HepG2 (cell line): ENCODE data around the gene SLC17A6. TPM values are rescaled to one million over a fixed set of nuclear protein-coding genes. Genes with fewer than 3 reads are reported as not detected.

Experiments
- ATAC-seq: fragments of 200-7000 bp; cut with Tn5 transposase; 3 replicates; pipeline ENCODE4 v1.9.1; 2020; ENCODE audit warnings: mild to moderate bottlenecking, moderate library complexity
- BruUV-seq: library from RNA; stranded (reverse); fragments of 400-500 nt; replicated peaks from 2 replicates; lab custom pipeline; 2021; lab: Mats Ljungman, UMichigan
- CTCF ChIA-PET: fragments of 300-600 bp; formaldehyde crosslinking; extraction: SDS; loops from one replicate; lab custom pipeline; 2021; ENCODE audit warnings: low total read pairs, inconsistent platforms, low intra/inter-chr PET ratio; lab: Yijun Ruan, JAX
- POLR2A ChIA-PET: fragments of 350-600 bp; sonication (Branson Sonifier 250); formaldehyde crosslinking; loops from one replicate; lab custom pipeline; 2020; ENCODE audit warnings: antibody characterized with exemption, inconsistent platforms; lab: Yijun Ruan, JAX
- DNase-seq: peaks from one replicate; pipeline ENCODE4 v3.0.0-alpha.2; 2015; ENCODE audit warnings: low spot score
- FAIRE-seq: peaks from 3 replicates; lab custom pipeline; 2011; peaks lifted over from hg19 to GRCh38; lab: Jason Lieb, UNC
- H2AFZ ChIP-seq: one replicate; pipeline ENCODE4 v1.6.1; 2011; ENCODE audit warnings: low read length, inconsistent platforms
- H3K27ac ChIP-seq: fragments of 300-600 bp; 3 replicates; pipeline ENCODE4 v1.8.0; 2011; ENCODE audit warnings: mixed run types, mild to moderate bottlenecking, mixed read lengths, low read length, inconsistent platforms; ENCODE audit not compliant: insufficient read depth; ENCODE audit errors: extremely low read length
- H3K27me3 ChIP-seq, 2 experiments: fragments of 200-600 bp in 1 of 2; 2 replicates in 1 of 2; 3 replicates in 1 of 2; pipeline versions ENCODE4 v1.6.0 to v1.8.0; 2011; ENCODE audit warnings: low read length in 2 of 2, mild to moderate bottlenecking in 2 of 2, moderate library complexity in 2 of 2, inconsistent platforms in 1 of 2; ENCODE audit not compliant: insufficient read depth in 2 of 2, control insufficient read depth in 1 of 2
- H3K36me3 ChIP-seq, 2 experiments: fragments of 200-600 bp in 1 of 2; replicated peaks in 1 of 2; 2 replicates in 1 of 2; 3 replicates in 1 of 2; pipeline versions ENCODE4 v1.5.1 to v1.8.0; 2011; ENCODE audit warnings: low read length in 2 of 2, inconsistent platforms in 1 of 2; ENCODE audit not compliant: insufficient read depth in 2 of 2, control insufficient read depth in 1 of 2
- H3K4me1 ChIP-seq: 2 replicates; pipeline ENCODE4 v1.5.1; 2012; ENCODE audit warnings: low read length, inconsistent platforms; ENCODE audit not compliant: insufficient read depth
- H3K4me2 ChIP-seq: 2 replicates; pipeline ENCODE4 v1.6.0; 2011; ENCODE audit warnings: low read depth, low read length, inconsistent platforms
- H3K4me3 ChIP-seq, 3 experiments: fragments of 200-600 bp in 1 of 3; sonication (generic), shearing (Covaris generic) in 1 of 3; replicated peaks in 1 of 3; 2 replicates each; pipeline ENCODE4 v1.5.1; 2011 to 2016; ENCODE audit warnings: low read length in 3 of 3, inconsistent platforms in 2 of 3, low read depth in 2 of 3, mild to moderate bottlenecking in 2 of 3, control low read depth in 1 of 3, mixed read lengths in 1 of 3; ENCODE audit not compliant: insufficient read depth in 1 of 3
- H3K79me2 ChIP-seq: one replicate; pipeline ENCODE4 v1.6.1; 2011; ENCODE audit warnings: low read length, inconsistent platforms; ENCODE audit not compliant: insufficient read depth
- H3K9ac ChIP-seq: 2 replicates; pipeline ENCODE4 v1.6.0; 2011; ENCODE audit warnings: mild to moderate bottlenecking, low read depth, low read length, inconsistent platforms; ENCODE audit not compliant: insufficient read depth
- H3K9me3 ChIP-seq: 2 replicates; pipeline ENCODE4 v1.5.1; 2012; ENCODE audit warnings: mild to moderate bottlenecking, low read length
- H4K20me1 ChIP-seq: 2 replicates; pipeline ENCODE4 v1.6.0; 2011; ENCODE audit warnings: inconsistent platforms, mild to moderate bottlenecking, low read length, moderate library complexity; ENCODE audit not compliant: insufficient read depth
- CHCHD3 ChIP-seq: sonication (generic); formaldehyde crosslinking; IDR thresholded peaks from 2 replicates; pipeline ENCODE4 v1.8.0; 2022; ENCODE audit warnings: mild to moderate bottlenecking, missing genetic modification reagents, moderate library complexity
- DNMT3B ChIP-seq: conservative IDR thresholded peaks from 2 replicates; pipeline ENCODE4 v1.6.1; 2016; ENCODE audit warnings: missing biosample characterization, control low read depth
- JARID2 ChIP-seq: sonication (generic); formaldehyde crosslinking; IDR thresholded peaks from 2 replicates; pipeline ENCODE4 v1.8.1; 2023; ENCODE audit warnings: missing genetic modification reagents, inconsistent platforms; ENCODE audit not compliant: insufficient replicate concordance
- ZNF207 ChIP-seq: fragments of 450-650 bp; IDR thresholded peaks from 2 replicates; pipeline ENCODE4 v1.6.1; 2016; ENCODE audit warnings: antibody characterized with exemption, borderline replicate concordance
- WGBS: methylation state at CpG from one replicate; pipeline ENCODE4 v1.1.6; 2017; ENCODE audit warnings: low lambda C conversion rate; 5-methylcytosine and 5-hydroxymethylcytosine counted together
- in situ Hi-C: cut with HindIII; loops from 2 replicates; pipeline ENCODE4 v1.10.0; 2017; ENCODE audit warnings: low pct_unique_long_range_greater_than_20kb; ENCODE audit not compliant: extremely low pct_ligation_motif_present
- intact Hi-C: fragments of 100-400 bp; cut with micrococcal nuclease; formaldehyde crosslinking; loops from one replicate; pipeline ENCODE4 v1.10.0; 2022; ENCODE audit not compliant: unreplicated experiment
- polyA plus RNA-seq, 8 experiments: library from polyadenylated mRNA; depleted of rRNA in 3 of 8; stranded (reverse) in 7 of 8; unstranded in 1 of 8; fragments of >200 nt; fragmentation: Illumina TruSeq in 4 of 8; extraction: Trizol in 4 of 8; gene quantifications; 2 replicates each; pipeline versions ENCODE4 v1.2.1 to v1.2.3, GENCODE V29; 2011 to 2016; ENCODE audit warnings: low read depth in 4 of 8, missing spikeins in 1 of 8, mixed read lengths in 1 of 8; ENCODE audit not compliant: insufficient read depth in 1 of 8
- total RNA-seq, 5 experiments: library from RNA; depleted of rRNA; stranded (reverse); fragments of >200 nt; fragmentation: Illumina TruSeq; extraction: Trizol; gene quantifications; 2 replicates each; pipeline ENCODE4 v1.2.3, GENCODE V29; 2016; ENCODE audit warnings: low read depth in 1 of 5
- TF ChIP-seq, protein P1 (sequence below): sonication (generic); formaldehyde crosslinking; IDR thresholded peaks from 2 replicates; pipeline ENCODE4 v1.4.0; 2020; ENCODE audit warnings: missing genetic modification reagents, borderline replicate concordance
- TF ChIP-seq, protein P2 (sequence below): IDR thresholded peaks from 2 replicates; pipeline ENCODE4 v1.6.1; 2016; ENCODE audit warnings: low read depth, borderline replicate concordance

SLC17A6 gene
- total and polyA plus RNA-seq, 2 of the 13 experiments (the other 11 are each of a cell fraction or from before 2014, with no cell fraction given), result not detected

DNA sequence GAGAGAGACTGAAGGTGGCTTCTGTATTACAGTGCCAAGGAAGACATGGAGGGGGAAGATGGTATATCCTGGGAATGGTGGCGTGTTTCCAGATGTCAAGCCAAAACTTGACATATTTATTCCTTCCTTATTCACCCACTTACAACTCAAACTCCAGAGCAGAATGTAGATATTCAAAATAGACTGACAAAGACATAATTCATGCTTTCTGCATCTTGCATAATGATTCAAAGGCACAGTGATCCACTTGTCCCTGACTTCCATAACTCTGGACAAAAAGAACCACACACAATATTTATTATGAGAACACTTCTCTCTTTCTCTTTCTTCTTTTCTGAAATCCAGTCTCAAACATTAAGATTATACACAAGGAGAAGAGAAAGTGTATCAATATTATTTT is 48.9 kb downstream of the SLC17A6 start:
- in situ Hi-C loops, result no loop called here
- 6% methylated on average over 1 of the region's 1 CpG for WGBS

DNA sequence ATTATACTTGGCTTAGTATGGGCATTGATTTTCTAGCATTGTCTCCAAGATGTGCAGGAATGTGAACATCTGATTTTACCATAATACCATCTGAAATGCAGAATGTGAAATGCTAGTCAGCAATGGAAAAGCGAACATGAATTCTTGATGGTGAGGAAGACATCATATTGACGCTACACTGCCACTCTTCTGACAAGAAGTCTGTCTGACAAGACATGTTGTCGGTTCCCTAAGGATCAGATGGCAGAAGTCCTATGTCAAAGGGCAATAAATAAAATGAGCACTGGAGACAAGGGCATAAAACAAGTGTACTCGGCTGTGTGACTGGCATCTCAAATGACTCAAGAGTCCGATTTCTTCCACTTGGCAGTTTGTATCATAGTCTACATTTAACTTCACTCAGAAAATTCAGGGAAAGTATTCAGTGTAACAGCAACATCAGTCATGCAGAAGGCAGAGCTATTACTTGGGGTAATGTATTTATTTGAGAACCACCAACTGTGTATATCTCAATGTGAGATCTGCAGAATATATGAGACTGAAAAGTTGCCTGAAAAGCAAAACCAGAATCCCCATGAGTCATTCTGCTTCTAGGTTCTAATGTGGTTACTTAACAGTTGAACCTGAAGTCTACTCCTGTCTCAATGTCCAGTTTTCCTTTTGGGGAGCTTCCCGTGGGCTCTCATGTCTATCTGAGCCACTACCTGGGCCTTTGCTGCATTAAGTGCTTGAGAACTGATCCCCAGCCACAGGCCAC is 51.5 kb downstream of the SLC17A6 start:
- Histone ChIP-seq H2AFZ (no peak overlapping the region), H3K4me2 (no peak overlapping the region), H3K9me3 (no peaks in the 10 kb centered on the region), H3K4me1 (no peaks in the 10 kb centered on the region), H3K27me3 (no peaks in the 10 kb centered on the region), H3K79me2 (no peaks in the 10 kb centered on the region), H3K9ac (no peak overlapping the region), H3K4me3 (no peak overlapping the region), H4K20me1 (no peaks in the 10 kb centered on the region), H3K27ac (no peak overlapping the region), H3K36me3 (no peaks in the 10 kb centered on the region)
- in situ Hi-C loops, result no loop called here
- intact Hi-C loops, result no loop called here
- TF ChIP-seq ZNF207 (no peak), DNMT3B (no peak)
- TF ChIP-seq, protein P1, sequence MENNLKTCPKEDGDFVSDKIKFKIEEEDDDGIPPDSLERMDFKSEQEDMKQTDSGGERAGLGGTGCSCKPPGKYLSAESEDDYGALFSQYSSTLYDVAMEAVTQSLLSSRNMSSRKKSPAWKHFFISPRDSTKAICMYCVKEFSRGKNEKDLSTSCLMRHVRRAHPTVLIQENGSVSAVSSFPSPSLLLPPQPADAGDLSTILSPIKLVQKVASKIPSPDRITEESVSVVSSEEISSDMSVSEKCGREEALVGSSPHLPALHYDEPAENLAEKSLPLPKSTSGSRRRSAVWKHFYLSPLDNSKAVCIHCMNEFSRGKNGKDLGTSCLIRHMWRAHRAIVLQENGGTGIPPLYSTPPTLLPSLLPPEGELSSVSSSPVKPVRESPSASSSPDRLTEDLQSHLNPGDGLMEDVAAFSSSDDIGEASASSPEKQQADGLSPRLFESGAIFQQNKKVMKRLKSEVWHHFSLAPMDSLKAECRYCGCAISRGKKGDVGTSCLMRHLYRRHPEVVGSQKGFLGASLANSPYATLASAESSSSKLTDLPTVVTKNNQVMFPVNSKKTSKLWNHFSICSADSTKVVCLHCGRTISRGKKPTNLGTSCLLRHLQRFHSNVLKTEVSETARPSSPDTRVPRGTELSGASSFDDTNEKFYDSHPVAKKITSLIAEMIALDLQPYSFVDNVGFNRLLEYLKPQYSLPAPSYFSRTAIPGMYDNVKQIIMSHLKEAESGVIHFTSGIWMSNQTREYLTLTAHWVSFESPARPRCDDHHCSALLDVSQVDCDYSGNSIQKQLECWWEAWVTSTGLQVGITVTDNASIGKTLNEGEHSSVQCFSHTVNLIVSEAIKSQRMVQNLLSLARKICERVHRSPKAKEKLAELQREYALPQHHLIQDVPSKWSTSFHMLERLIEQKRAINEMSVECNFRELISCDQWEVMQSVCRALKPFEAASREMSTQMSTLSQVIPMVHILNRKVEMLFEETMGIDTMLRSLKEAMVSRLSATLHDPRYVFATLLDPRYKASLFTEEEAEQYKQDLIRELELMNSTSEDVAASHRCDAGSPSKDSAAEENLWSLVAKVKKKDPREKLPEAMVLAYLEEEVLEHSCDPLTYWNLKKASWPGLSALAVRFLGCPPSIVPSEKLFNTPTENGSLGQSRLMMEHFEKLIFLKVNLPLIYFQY, result no peak
- CTCF ChIA-PET, result no interaction called here
- no peak for DNase-seq
- WGBS, result 4% methylated on average over 6 of the region's 6 CpGs
- no peak for FAIRE-seq
- no peak for ATAC-seq
- BruUV-seq, result no TSS peak
- POLR2A ChIA-PET, result no interaction called here

More for the DNA sequence above, 48.9 kb downstream of the SLC17A6 start:
- CTCF ChIA-PET, result no interaction called here
- BruUV-seq, result no TSS peak
- FAIRE-seq (no peak), DNase-seq (no peak), ATAC-seq (no peak)
- Histone ChIP-seq H3K4me2 (no peak overlapping the region), H3K4me1 (no peaks in the 10 kb centered on the region), H3K9ac (no peak overlapping the region), H3K79me2 (no peaks in the 10 kb centered on the region), H2AFZ (no peak overlapping the region), H3K36me3 (no peaks in the 10 kb centered on the region), H3K27ac (no peak overlapping the region), H3K4me3 (no peak overlapping the region), H3K9me3 (no peaks in the 10 kb centered on the region), H4K20me1 (no peaks in the 10 kb centered on the region), H3K27me3 (no peaks in the 10 kb centered on the region)
- intact Hi-C loops, result no loop called here
- POLR2A ChIA-PET, result no interaction called here
- no peak for TF ChIP-seq CHCHD3
- TF ChIP-seq, protein P2, sequence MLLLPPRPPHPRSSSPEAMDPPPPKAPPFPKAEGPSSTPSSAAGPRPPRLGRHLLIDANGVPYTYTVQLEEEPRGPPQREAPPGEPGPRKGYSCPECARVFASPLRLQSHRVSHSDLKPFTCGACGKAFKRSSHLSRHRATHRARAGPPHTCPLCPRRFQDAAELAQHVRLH (CRISPR knock-in tag), result no peak
- no peak for TF ChIP-seq JARID2 (CRISPR knock-in tag)
